ENCODE measurements around the gene APOA5. TPM values are rescaled to one million over a fixed set of nuclear protein-coding genes. Genes with fewer than 3 reads are reported as not detected.

The APOA5 gene
- total and polyA plus RNA-seq, 2 of the 13 experiments (the other 11 are each of a cell fraction or from before 2014, with no cell fraction given): 44.0 to 49.1 TPM

GRCh38 chr11:116808262-116809175, 16.8 kb upstream of the APOA5 start (continued):
- TF ChIP-seq HMGXB4 (CRISPR knock-in tag; IDR thresholded peaks at IDR 0.05; ENCODE audit: borderline replicate concordance in 1 of 2, low read depth in 1 of 2) (no peak; a peak in 1 of 4 replicates), ZSCAN31 (CRISPR knock-in tag; IDR thresholded peaks at IDR 0.05; ENCODE audit: low read depth) (0 out of 2 replicates have a peak, but pooled peaks have one; percentile 25), ZNF616 (CRISPR knock-in tag; IDR thresholded peaks at IDR 0.05; ENCODE audit: low read depth) (peak; percentile 12; the same call in 1 of the 2 replicates), IKZF5 (CRISPR knock-in tag; IDR thresholded peaks at IDR 0.05) (peak; percentile 85; the same call in 1 of the 2 replicates), HOXA3 (CRISPR knock-in tag; IDR thresholded peaks at IDR 0.05) (peak; percentile 62), MYNN (CRISPR knock-in tag; IDR thresholded peaks at IDR 0.05; ENCODE audit: low read depth) (no peak), FOXO4 (CRISPR knock-in tag; conservative IDR thresholded peaks at IDR 0.05) (no peak), ZFP62 (CRISPR knock-in tag; IDR thresholded peaks at IDR 0.05) (no peak), ARNT (IDR thresholded peaks at IDR 0.05) (no peak), ZNF383 (CRISPR knock-in tag; IDR thresholded peaks at IDR 0.05; ENCODE audit: borderline replicate concordance) (no peak), BRD4 (CRISPR knock-in tag; IDR thresholded peaks at IDR 0.05) (peak; percentile 18), ZNF577 (CRISPR knock-in tag; IDR thresholded peaks at IDR 0.05; ENCODE audit: borderline replicate concordance, low read depth) (no peak), ZNF230 (CRISPR knock-in tag; IDR thresholded peaks at IDR 0.05) (peak; percentile 84), ZNF136 (CRISPR knock-in tag; IDR thresholded peaks at IDR 0.05; ENCODE audit: low read depth) (no peak), ZNF512B (CRISPR knock-in tag; IDR thresholded peaks at IDR 0.05; ENCODE audit: borderline replicate concordance) (no peak; the same call in 1 of the 2 replicates), ZNF234 (CRISPR knock-in tag; conservative IDR thresholded peaks at IDR 0.05) (no peak), ZNF703 (CRISPR knock-in tag; IDR thresholded peaks at IDR 0.05; ENCODE audit: borderline replicate concordance) (peak; percentile 88; the same call in 1 of the 2 replicates), LBX2 (CRISPR knock-in tag; IDR thresholded peaks at IDR 0.05; ENCODE audit: borderline replicate concordance) (no peak), CREB1 (IDR thresholded peaks at IDR 0.05) (peak; percentile 89), CREB1 (CRISPR knock-in tag; IDR thresholded peaks at IDR 0.05) (peak; percentile 85), ZNF382 (CRISPR knock-in tag; IDR thresholded peaks at IDR 0.05; ENCODE audit: borderline replicate concordance) (no peak)

All from HepG2 (cell line).